Measurements from ENCODE around the gene PPP1R14C.

- TF ChIP-seq POLR2AphosphoS5 (IDR thresholded peaks at IDR 0.05; ENCODE audit: borderline replicate concordance, low read depth, low read length) (no peak), EZH2 (IDR thresholded peaks at IDR 0.05) (no peak), FOXP2 (optimal IDR thresholded peaks at IDR 0.05; ENCODE audit: control extremely low read depth, extremely low read length, insufficient read depth) (no peak)
Observed at GRCh38 chr6:150255840-150256239, 113.0 kb downstream of the PPP1R14C start.

Data from SK-N-MC (cell line).